HCT116 (cell line): Measurements from ENCODE around the gene FAM193A. TPM values are rescaled to one million over a fixed set of nuclear protein-coding genes. Genes with fewer than 3 reads are reported as not detected.

Experiments used
- ATAC-seq: fragments of 200-7000 bp; cut with Tn5 transposase; 2 replicates; pipeline ENCODE4 v1.9.1; 2020; ENCODE audit warnings: mild to moderate bottlenecking, moderate library complexity
- BruUV-seq: library from RNA; stranded (reverse); fragments of 400-500 nt; replicated peaks from 2 replicates; lab custom pipeline; 2021; lab: Mats Ljungman, UMichigan
- CTCF ChIA-PET: fragments of 300-600 bp; sonication (Branson Sonifier 250); formaldehyde crosslinking; loops from one replicate; lab custom pipeline; 2021; ENCODE audit warnings: antibody characterized with exemption; lab: Charles Lee
- POLR2A ChIA-PET: fragments of 300-600, 350-600 bp; sonication (Branson Sonifier 250); formaldehyde crosslinking; loops from one replicate; lab custom pipeline; 2021; ENCODE audit warnings: antibody characterized with exemption; lab: Charles Lee
- RAD21 ChIA-PET, 2 experiments: fragments of 300-600 bp; sonication (Branson Sonifier 250); formaldehyde crosslinking; loops; one replicate each; lab custom pipeline; 2023; ENCODE audit warnings: low total read pairs in 2 of 2; ENCODE audit not compliant: uncharacterized antibody in 2 of 2, unreplicated experiment in 2 of 2, low non-redundant PET in 1 of 2; lab: Charles Lee
- DNase-seq: peaks from one replicate; pipeline ENCODE4 v3.0.0-alpha.2; 2010; ENCODE audit warnings: low read depth, low spot score
- H2AFZ ChIP-seq: fragments of 200-600 bp; shearing (Covaris generic), sonication (generic); 2 replicates; pipeline ENCODE4 v1.6.1; 2017; ENCODE audit warnings: low read depth, mixed run types, mixed read lengths, antibody characterized with exemption, low read length; ENCODE audit not compliant: poor library complexity, severe bottlenecking
- H3K27ac ChIP-seq: 2 replicates; pipeline ENCODE4 v1.5.1; 2012; ENCODE audit warnings: low read depth, low read length
- H3K27me3 ChIP-seq: fragments of 200-600 bp; sonication (generic); 2 replicates; pipeline ENCODE4 v1.6.1; 2016; ENCODE audit warnings: mixed run types, low read length, mixed read lengths; ENCODE audit not compliant: insufficient read depth
- H3K36me3 ChIP-seq, 2 experiments: fragments of 200-500 bp in 1 of 2; fragments of 200-600 bp in 1 of 2; sonication (Bioruptor generic) in 1 of 2; sonication (generic) in 1 of 2; 2 replicates each; pipeline versions ENCODE4 v1.5.1 to v1.6.1; 2014 to 2016; ENCODE audit warnings: low read length in 2 of 2, inconsistent platforms in 1 of 2, mixed read lengths in 1 of 2, mixed run types in 1 of 2; ENCODE audit not compliant: insufficient read depth in 2 of 2, control insufficient read depth in 1 of 2
- H3K4me1 ChIP-seq, 2 experiments: fragments of 200-600 bp in 1 of 2; sonication (generic) in 1 of 2; 2 replicates each; pipeline versions ENCODE4 v1.5.1 to v1.6.1; 2012 to 2017; ENCODE audit warnings: low read length in 2 of 2, inconsistent platforms in 1 of 2, mild to moderate bottlenecking in 1 of 2, mixed read lengths in 1 of 2, mixed run types in 1 of 2, moderate library complexity in 1 of 2; ENCODE audit not compliant: insufficient read depth in 2 of 2, control insufficient read depth in 1 of 2
- H3K4me2 ChIP-seq: fragments of 200-600 bp; sonication (generic); 2 replicates; pipeline ENCODE4 v1.6.1; 2017; ENCODE audit warnings: mixed run types, low read length, mixed read lengths
- H3K4me3 ChIP-seq, 2 experiments: fragments of 200-600 bp in 1 of 2; sonication (generic) in 1 of 2; replicated peaks in 1 of 2; 2 replicates each; pipeline ENCODE4 v1.5.1; 2011 to 2016; ENCODE audit warnings: low read length in 2 of 2, control low read depth in 1 of 2, low read depth in 1 of 2, mild to moderate bottlenecking in 1 of 2, mixed read lengths in 1 of 2, mixed run types in 1 of 2
- H3K79me2 ChIP-seq: fragments of 200-600 bp; sonication (generic); 2 replicates; pipeline ENCODE4 v1.6.1; 2017; ENCODE audit warnings: mild to moderate bottlenecking, mixed run types, low read length, moderate library complexity, mixed read lengths; ENCODE audit not compliant: insufficient read depth
- H3K9ac ChIP-seq: fragments of 200-600 bp; sonication (generic); 2 replicates; pipeline ENCODE4 v1.6.1; 2016; ENCODE audit warnings: low read length, mixed read lengths
- H3K9me2 ChIP-seq: fragments of 200-600 bp; sonication (generic), shearing (Covaris generic); 2 replicates; pipeline ENCODE4 v1.6.1; 2017; ENCODE audit warnings: mixed run types, mild to moderate bottlenecking, moderate library complexity; ENCODE audit not compliant: insufficient read depth
- H3K9me3 ChIP-seq, 2 experiments: fragments of 200-500 bp in 1 of 2; fragments of 200-600 bp in 1 of 2; sonication (Bioruptor generic) in 1 of 2; sonication (generic) in 1 of 2; 2 replicates each; pipeline ENCODE4 v1.6.1; 2014 to 2017; ENCODE audit warnings: low read length in 2 of 2, mixed read lengths in 2 of 2, inconsistent platforms in 1 of 2, low read depth in 1 of 2, mild to moderate bottlenecking in 1 of 2, mixed run types in 1 of 2, moderate library complexity in 1 of 2; ENCODE audit not compliant: control insufficient read depth in 1 of 2, insufficient read depth in 1 of 2
- H4K20me1 ChIP-seq: fragments of 200-600 bp; sonication (generic), shearing (Covaris generic); 2 replicates; pipeline ENCODE4 v1.6.1; 2017; ENCODE audit warnings: mixed run types, mild to moderate bottlenecking, moderate library complexity; ENCODE audit not compliant: insufficient read depth
- ATF3 ChIP-seq: IDR thresholded peaks from 2 replicates; pipeline ENCODE4 v1.6.1; 2012
- CEBPB ChIP-seq: IDR thresholded peaks from 2 replicates; pipeline ENCODE4 v1.6.1; 2012; ENCODE audit warnings: low read depth
- CTCF ChIP-seq, 3 experiments: fragments of 200-600 bp in 1 of 3; sonication (generic) in 1 of 3; IDR thresholded peaks in 2 of 3; conservative IDR thresholded peaks in 1 of 3; 2 replicates each; pipeline ENCODE4 v1.5.1; 2012 to 2017; ENCODE audit warnings: low read depth in 2 of 3, low read length in 2 of 3, antibody characterized with exemption in 1 of 3, borderline replicate concordance in 1 of 3, control low read depth in 1 of 3, mild to moderate bottlenecking in 1 of 3, mixed read lengths in 1 of 3, mixed run types in 1 of 3, moderate library complexity in 1 of 3; ENCODE audit not compliant: insufficient read depth in 1 of 3
- ELF1 ChIP-seq: IDR thresholded peaks from 2 replicates; pipeline ENCODE4 v1.6.1; 2012; ENCODE audit warnings: low read depth, borderline replicate concordance
- EZH2phosphoT487 ChIP-seq: fragments of 200-600 bp; IDR thresholded peaks from 2 replicates; pipeline ENCODE4 v1.6.1; 2018; ENCODE audit warnings: antibody characterized with exemption, borderline replicate concordance
- FOSL1 ChIP-seq: IDR thresholded peaks from 2 replicates; pipeline ENCODE4 v1.6.1; 2012; ENCODE audit warnings: low read depth
- JUND ChIP-seq: IDR thresholded peaks from 2 replicates; pipeline ENCODE4 v1.6.1; 2012
- POLR2AphosphoS5 ChIP-seq: IDR thresholded peaks from 2 replicates; pipeline ENCODE4 v1.6.1; 2011; ENCODE audit warnings: mild to moderate bottlenecking, low read depth, low read length, moderate library complexity
- RAD21 ChIP-seq: IDR thresholded peaks from 2 replicates; pipeline ENCODE4 v1.6.1; 2012; ENCODE audit warnings: low read depth, mild to moderate bottlenecking
- REST ChIP-seq: IDR thresholded peaks from 2 replicates; pipeline ENCODE4 v1.6.1; 2012; ENCODE audit warnings: low read depth
- SIN3A ChIP-seq: IDR thresholded peaks from 2 replicates; pipeline ENCODE4 v1.6.1; 2012; ENCODE audit warnings: low read depth
- SP1 ChIP-seq: IDR thresholded peaks from 2 replicates; pipeline ENCODE4 v1.6.1; 2012; ENCODE audit warnings: low read depth
- SRF ChIP-seq: IDR thresholded peaks from 2 replicates; pipeline ENCODE4 v1.6.1; 2012; ENCODE audit warnings: low read depth
- TCF7L2 ChIP-seq: IDR thresholded peaks from 2 replicates; pipeline ENCODE4 v1.7.0; 2011; ENCODE audit warnings: borderline replicate concordance, inconsistent platforms; ENCODE audit not compliant: insufficient read depth, insufficient read length; ENCODE audit errors: extremely low read depth
- YY1 ChIP-seq: IDR thresholded peaks from 2 replicates; pipeline ENCODE4 v1.6.1; 2011; ENCODE audit warnings: low read length, low read depth, moderate library complexity, mild to moderate bottlenecking; ENCODE audit not compliant: insufficient replicate concordance; ENCODE audit errors: extremely low read depth
- ZNF274 ChIP-seq: fragments of 200-500 bp; sonication (Bioruptor generic); IDR thresholded peaks from 2 replicates; pipeline ENCODE4 v1.6.1; 2014; ENCODE audit warnings: mild to moderate bottlenecking, low read depth, low read length, inconsistent platforms
- intact Hi-C: fragments of 100-400 bp; cut with micrococcal nuclease; formaldehyde crosslinking; loops from 2 replicates; pipeline ENCODE4 v1.10.0; 2022
- total RNA-seq: library from RNA; stranded (reverse); gene quantifications from one replicate; pipeline ENCODE4 v1.2.1, GENCODE V29; 2021; ENCODE audit not compliant: unreplicated experiment

FAM193A gene
- total RNA-seq, 1 experiment from 2014 or later: 15.7 TPM

- Histone ChIP-seq H4K20me1 (peaks cover 3% of the 10 kb centered on the region; the same call in 1 of the 2 replicates), H2AFZ (no peak overlapping the region), H3K4me2 (no peak overlapping the region), H3K36me3 (peaks cover 36 to 45% of the 10 kb centered on the region in 2 experiments; a peak in 3 of 4 replicates), H3K27ac (no peak overlapping the region), H3K4me3 (no peak overlapping the region), H3K9me3 (no peaks in the 10 kb centered on the region), H3K27me3 (no peaks in the 10 kb centered on the region), H3K9ac (no peak overlapping the region), H3K4me1 (no peaks in the 10 kb centered on the region), H3K9me2 (no peaks in the 10 kb centered on the region), H3K79me2 (no peaks in the 10 kb centered on the region)
- ChIA-PET CTCF (no interaction called here), POLR2A (no interaction called here), RAD21 (no interaction called here)
- DNase-seq: no peak
- intact Hi-C loops: no loop called here
- no TSS peak for BruUV-seq
- no peak for ATAC-seq
- no peak for TF ChIP-seq FOSL1
- TF ChIP-seq EZH2phosphoT487: no peak
- TF ChIP-seq TCF7L2: no peak
- TF ChIP-seq CTCF (IDR thresholded peaks at IDR 0.05 in 2 of 3, conservative IDR thresholded peaks at IDR 0.05 in 1 of 3; ENCODE audit: borderline replicate concordance in 1 of 3, insufficient read depth in 1 of 3, low read depth in 2 of 3, low read length in 2 of 3): no peak
- no peak for TF ChIP-seq JUND
Measured at GRCh38 chr4:2697995-2698414, 161.6 kb downstream of the FAM193A start.

- Histone ChIP-seq H3K4me3 (no peak overlapping the region), H3K9me2 (no peaks in the 10 kb centered on the region), H3K9me3 (no peaks in the 10 kb centered on the region), H3K27me3 (no peaks in the 10 kb centered on the region), H3K27ac (no peak overlapping the region), H3K4me2 (no peak overlapping the region), H3K36me3 (peaks cover 40 to 48% of the 10 kb centered on the region in 2 experiments; a peak in 3 of 4 replicates), H3K4me1 (no peaks in the 10 kb centered on the region), H2AFZ (no peak overlapping the region), H4K20me1 (peaks cover 3% of the 10 kb centered on the region; the same call in 1 of the 2 replicates), H3K79me2 (no peaks in the 10 kb centered on the region), H3K9ac (no peak overlapping the region)
- CTCF ChIA-PET: no interaction called here
- intact Hi-C loops: no loop called here
- RAD21 ChIA-PET: no interaction called here
- ATAC-seq (no peak), DNase-seq (no peak)
- no TSS peak for BruUV-seq
- POLR2A ChIA-PET: no interaction called here
- TF ChIP-seq YY1 (no peak), SRF (no peak), ZNF274 (no peak), JUND (no peak), CEBPB (no peak), ELF1 (no peak), FOSL1 (no peak), ATF3 (no peak), SIN3A (no peak), SP1 (no peak), POLR2AphosphoS5 (no peak), REST (no peak), RAD21 (no peak)
Measured at GRCh38 chr4:2698504-2698903, 162.1 kb downstream of the FAM193A start.
